ENCODE results near the gene ZNF48. TPM values are rescaled to one million over a fixed set of nuclear protein-coding genes. Genes with fewer than 3 reads are reported as not detected.
A peak's percentile ranks its signal among the peaks of the same experiment; 100 is the strongest.

Gene ZNF48
- total RNA-seq, 4 donors from 2014 or later: 4.4 to 12.7 (median 8.7) TPM

GRCh38 chr16:30368122-30368791, 27.0 kb upstream of the ZNF48 start:
- H3K4me1 ChIP-seq: peaks cover 41 to 48% of the 10 kb centered on the region in 2 donors
- intact Hi-C loops (cut with DNase I; ENCODE audit: low total_unique reads): no loop called here

GRCh38 chr16:30368792-30369090, 26.5 kb upstream of the ZNF48 start:
- H3K27ac ChIP-seq: peak overlapping the region; percentile 79 to 88 (median 88)
- H3K36me3 ChIP-seq: peaks cover 0 to 20% of the 10 kb centered on the region in 2 donors
- no peaks in the 10 kb centered on the region for H3K27me3 ChIP-seq
- H3K4me3 ChIP-seq: peak overlapping the region; percentile 65 to 78 (median 74)
- in situ Hi-C loops (cut with MboI; ENCODE audit: low sequenced_read_pairs in 4 of 4) (loop anchor here in 2 of 4 donors (25.0 kb wide), 2 partner anchors 281 to 306 kb away; partner anchors contain the start of genes ALDOA (in 1 of the 2), PPP4C (in 1 of the 2), TBX6 (in 1 of the 2) and YPEL3 (in 1 of the 2)), intact Hi-C loops (cut with DNase I; ENCODE audit: low total_unique reads) (no loop called here)
- no peak for TF ChIP-seq POLR2A (IDR thresholded peaks at IDR 0.05)
- TF ChIP-seq CTCF (IDR thresholded peaks at IDR 0.05 in 4 of 5, conservative IDR thresholded peaks at IDR 0.05 in 1 of 5): no peak
- peaks cover 41 to 48% of the 10 kb centered on the region in 2 donors for H3K4me1 ChIP-seq
- no peaks in the 10 kb centered on the region for H3K9me3 ChIP-seq
- DNase-seq: no peak
- ATAC-seq: no peak

More at GRCh38 chr16:30368122-30368791, 27.0 kb upstream of the ZNF48 start:
- no peak for TF ChIP-seq POLR2A (IDR thresholded peaks at IDR 0.05)
- no peak for TF ChIP-seq CTCF (IDR thresholded peaks at IDR 0.05 in 4 of 5, conservative IDR thresholded peaks at IDR 0.05 in 1 of 5)
- ATAC-seq (no peak), DNase-seq (no peak)
- in situ Hi-C loops (cut with MboI; ENCODE audit: low sequenced_read_pairs in 4 of 4): loop anchor here in 2 of 4 donors (25.0 kb wide), 2 partner anchors 281 to 306 kb away; partner anchors contain the start of genes ALDOA (in 1 of the 2), PPP4C (in 1 of the 2), TBX6 (in 1 of the 2) and YPEL3 (in 1 of the 2)
- peak overlapping the region; percentile 65 to 78 (median 74) for H3K4me3 ChIP-seq
- H3K27me3 ChIP-seq: no peaks in the 10 kb centered on the region
- H3K36me3 ChIP-seq: peaks cover 0 to 22% of the 10 kb centered on the region in 2 donors
- no peaks in the 10 kb centered on the region for H3K9me3 ChIP-seq
- peak overlapping the region; percentile 79 to 88 (median 88) for H3K27ac ChIP-seq

- DNase-seq: no peak
- TF ChIP-seq CTCF (IDR thresholded peaks at IDR 0.05 in 4 of 5, conservative IDR thresholded peaks at IDR 0.05 in 1 of 5) (no peak), POLR2A (IDR thresholded peaks at IDR 0.05) (no peak)
- Histone ChIP-seq H3K9me3 (no peaks in the 10 kb centered on the region), H3K27me3 (no peaks in the 10 kb centered on the region), H3K4me1 (peaks cover 41 to 51% of the 10 kb centered on the region in 2 donors), H3K4me3 (peak overlapping the region; percentile 65 to 78 (median 74)), H3K27ac (peak overlapping the region; percentile 79 to 88 (median 88)), H3K36me3 (peaks cover 0 to 15% of the 10 kb centered on the region in 2 donors)
- in situ Hi-C loops (cut with MboI; ENCODE audit: low sequenced_read_pairs in 4 of 4) (loop anchor here in 2 of 4 donors (25.0 kb wide), 2 partner anchors 282 to 307 kb away; partner anchors contain the start of genes ALDOA (in 1 of the 2), PPP4C (in 1 of the 2), TBX6 (in 1 of the 2) and YPEL3 (in 1 of the 2)), intact Hi-C loops (cut with DNase I; ENCODE audit: low total_unique reads) (no loop called here)
- ATAC-seq: no peak
Observed at GRCh38 chr16:30369091-30369937, 25.9 kb upstream of the ZNF48 start.

- peaks cover 0 to 8% of the 10 kb centered on the region in 2 donors for H3K36me3 ChIP-seq
- peak overlapping the region; percentile 65 to 78 (median 74) for H3K4me3 ChIP-seq
- TF ChIP-seq POLR2A (IDR thresholded peaks at IDR 0.05) (peak; percentile 85 to 91), CTCF (IDR thresholded peaks at IDR 0.05 in 4 of 5, conservative IDR thresholded peaks at IDR 0.05 in 1 of 5) (peak in 2 of 5 experiments; percentile 23 to 27)
- in situ Hi-C loops (cut with MboI; ENCODE audit: low sequenced_read_pairs in 4 of 4) (loop anchor here in 2 of 4 donors (25.0 kb wide), 2 partner anchors 283 to 308 kb away; partner anchors contain the start of genes ALDOA (in 1 of the 2), PPP4C (in 1 of the 2), TBX6 (in 1 of the 2) and YPEL3 (in 1 of the 2)), intact Hi-C loops (cut with DNase I; ENCODE audit: low total_unique reads) (loop anchor here (1.0 to 10.0 kb wide), 4 partner anchors 15 to 563 kb away; partner anchors contain the start of genes CD2BP2, MAZ, TBX6 and YPEL3)
- DNase-seq: no peak
- H3K9me3 ChIP-seq: no peaks in the 10 kb centered on the region
- peak in 1 of 2 donors; percentile 0 for ATAC-seq
- peaks cover 41 to 58% of the 10 kb centered on the region in 2 donors for H3K4me1 ChIP-seq
- H3K27me3 ChIP-seq: no peaks in the 10 kb centered on the region
- H3K27ac ChIP-seq: peak overlapping the region; percentile 79 to 88 (median 88)
Observed at GRCh38 chr16:30369938-30370455, 25.2 kb upstream of the ZNF48 start.

Measured in gastrocnemius medialis (tissue), 4 donors.